GM12878 (cell line): Measurements from ENCODE around the gene KIDINS220. TPM values are rescaled to one million over a fixed set of nuclear protein-coding genes. Genes with fewer than 3 reads are reported as not detected.

Source experiments
- ATAC-seq: fragments of 200-7000 bp; cut with Tn5 transposase; 3 replicates; pipeline ENCODE4 v1.9.1; 2020; ENCODE audit warnings: mild to moderate bottlenecking, moderate library complexity
- BruUV-seq: library from RNA; stranded (reverse); fragments of 400-500 nt; replicated peaks from 2 replicates; lab custom pipeline; 2021; lab: Mats Ljungman, UMichigan
- CTCF ChIA-PET: fragments of 300-600 bp; sonication (Branson Sonifier 250); formaldehyde crosslinking; extraction: SDS; loops from one replicate; lab custom pipeline; 2021; ENCODE audit warnings: inconsistent platforms; lab: Yijun Ruan, JAX
- POLR2A ChIA-PET: fragments of 350-600 bp; formaldehyde crosslinking; extraction: SDS; loops from one replicate; lab custom pipeline; 2021; ENCODE audit warnings: inconsistent platforms; lab: Charles Lee
- RAD21 ChIA-PET: fragments of 300-600 bp; sonication (Branson Sonifier 250); formaldehyde crosslinking; loops from one replicate; lab custom pipeline; 2023; ENCODE audit warnings: antibody characterized with exemption; ENCODE audit not compliant: unreplicated experiment; lab: Charles Lee
- SMC1A ChIA-PET: fragments of 300-600 bp; sonication (Branson Sonifier 250); formaldehyde crosslinking; loops from one replicate; lab custom pipeline; 2023; ENCODE audit not compliant: unreplicated experiment, uncharacterized antibody; lab: Charles Lee
- DNase-seq: peaks from one replicate; pipeline ENCODE4 v3.0.0-alpha.2; 2011; ENCODE audit warnings: low read depth, low spot score
- FAIRE-seq: peaks from 3 replicates; lab custom pipeline; 2011; peaks lifted over from hg19 to GRCh38; lab: Jason Lieb, UNC
- H2AFZ ChIP-seq: 2 replicates; pipeline ENCODE4 v1.6.0; 2011; ENCODE audit warnings: low read depth, low read length, control low read depth; ENCODE audit not compliant: control insufficient read depth
- H3K27ac ChIP-seq: 2 replicates; pipeline ENCODE4 v1.5.1; 2011; ENCODE audit warnings: control low read depth; ENCODE audit not compliant: control insufficient read depth, insufficient read depth
- H3K27me3 ChIP-seq, 2 experiments: replicated peaks in 1 of 2; 2 replicates each; pipeline versions ENCODE4 v1.6.0 to v1.6.1; 2011; ENCODE audit warnings: low read length in 1 of 2; ENCODE audit not compliant: control insufficient read depth in 2 of 2, insufficient read depth in 2 of 2
- H3K36me3 ChIP-seq, 2 experiments: 2 replicates each; pipeline ENCODE4 v1.5.1; 2011; ENCODE audit warnings: low read length in 1 of 2; ENCODE audit not compliant: control insufficient read depth in 2 of 2, insufficient read depth in 2 of 2
- H3K4me1 ChIP-seq: 2 replicates; pipeline ENCODE4 v1.6.1; 2011; ENCODE audit warnings: mild to moderate bottlenecking, low read length, moderate library complexity, mixed read lengths; ENCODE audit not compliant: control insufficient read depth, insufficient read depth
- H3K4me2 ChIP-seq: 2 replicates; pipeline ENCODE4 v1.6.0; 2011; ENCODE audit warnings: control low read depth; ENCODE audit not compliant: control insufficient read depth, insufficient read depth
- H3K4me3 ChIP-seq: fragments of 200-600 bp; sonication (generic); 2 replicates; pipeline ENCODE4 v1.5.1; 2016
- H3K79me2 ChIP-seq: 2 replicates; pipeline ENCODE4 v1.6.0; 2011; ENCODE audit warnings: low read length; ENCODE audit not compliant: control insufficient read depth, insufficient read depth
- H3K9ac ChIP-seq: 2 replicates; pipeline ENCODE4 v1.8.0; 2011; ENCODE audit warnings: low read length, control low read depth, mixed read lengths; ENCODE audit not compliant: control insufficient read depth, insufficient read depth
- H3K9me3 ChIP-seq: replicated peaks from 3 replicates; pipeline ENCODE4 v1.5.1; 2011; ENCODE audit warnings: mild to moderate bottlenecking, low read length; ENCODE audit not compliant: control insufficient read depth, insufficient read depth
- H4K20me1 ChIP-seq: 2 replicates; pipeline ENCODE4 v1.6.0; 2011; ENCODE audit not compliant: control insufficient read depth, insufficient read depth
- CBFB ChIP-seq: IDR thresholded peaks from 2 replicates; pipeline ENCODE4 v1.6.1; 2016; ENCODE audit warnings: antibody characterized with exemption, low read depth
- CBX5 ChIP-seq: sonication (generic); IDR thresholded peaks from 2 replicates; pipeline ENCODE4 v1.6.1; 2016; ENCODE audit warnings: low read depth, moderate library complexity, mild to moderate bottlenecking, inconsistent platforms
- E2F8 ChIP-seq: fragments of 450-650 bp; IDR thresholded peaks from 2 replicates; pipeline ENCODE4 v1.6.1; 2018; ENCODE audit warnings: mild to moderate bottlenecking, low read depth, moderate library complexity; ENCODE audit not compliant: partially characterized antibody
- JUND ChIP-seq: IDR thresholded peaks from 2 replicates; pipeline ENCODE4 v1.6.1; 2012; ENCODE audit warnings: low read depth, mild to moderate bottlenecking, low read length, improper control_type of control experiment, moderate library complexity
- KDM1A ChIP-seq: fragments of 200-600 bp; sonication (generic); IDR thresholded peaks from 2 replicates; pipeline ENCODE4 v1.6.1; 2016; ENCODE audit warnings: borderline replicate concordance
- NR2C1 ChIP-seq: fragments of 450-650 bp; IDR thresholded peaks from 2 replicates; pipeline ENCODE4 v1.6.1; 2017; ENCODE audit warnings: antibody characterized with exemption, mild to moderate bottlenecking, moderate library complexity
- PAX8 ChIP-seq: fragments of 450-650 bp; IDR thresholded peaks from 2 replicates; pipeline ENCODE4 v1.6.1; 2017; ENCODE audit warnings: mild to moderate bottlenecking, moderate library complexity
- RCOR1 ChIP-seq: conservative IDR thresholded peaks from 2 replicates; pipeline ENCODE4 v1.6.1; 2012; ENCODE audit warnings: low read depth, low read length, improper control_type of control experiment
- SPI1 ChIP-seq: IDR thresholded peaks from 2 replicates; pipeline ENCODE4 v1.6.1; 2011; ENCODE audit warnings: low read depth, mild to moderate bottlenecking, low read length, moderate library complexity, borderline replicate concordance; ENCODE audit not compliant: insufficient read depth
- SREBF2 ChIP-seq: IDR thresholded peaks from 2 replicates; pipeline ENCODE4 v1.6.1; 2012; ENCODE audit warnings: mild to moderate bottlenecking, low read length
- ZSCAN29 ChIP-seq: fragments of 450-650 bp; IDR thresholded peaks from 2 replicates; pipeline ENCODE4 v1.6.1; 2017; ENCODE audit warnings: mild to moderate bottlenecking, moderate library complexity
- ZZZ3 ChIP-seq: IDR thresholded peaks from 2 replicates; pipeline ENCODE4 v1.6.1; 2011; ENCODE audit warnings: low read depth; ENCODE audit not compliant: control insufficient read depth, insufficient read length
- WGBS: methylation state at CpG from one replicate; pipeline ENCODE4 v1.1.6; 2016; ENCODE audit warnings: low lambda C conversion rate; ENCODE audit not compliant: insufficient replicate concordance, insufficient coverage; ENCODE audit errors: missing lambda C conversion rate; 5-methylcytosine and 5-hydroxymethylcytosine counted together
- in situ Hi-C: fragments of 300-500 bp; cut with MboI; formaldehyde crosslinking; loops from 9 replicates; pipeline ENCODE4 v1.14.3; 2018; ENCODE audit warnings: mixed read lengths
- intact Hi-C: fragments of 100-400 bp; cut with micrococcal nuclease; formaldehyde crosslinking; loops from one replicate; pipeline ENCODE4 v1.14.2; 2022; ENCODE audit not compliant: unreplicated experiment
- polyA plus RNA-seq, 11 experiments: library from polyadenylated mRNA; depleted of rRNA in 4 of 11; unstranded in 6 of 11; stranded (reverse) in 5 of 11; fragments of >200 nt; fragmentation: Nextera tagmentation in 4 of 11; fragmentation: Illumina TruSeq in 1 of 11; extraction: Ambion mirVana in 4 of 11; extraction: Trizol in 1 of 11; gene quantifications; 1 replicate in 1 of 11; 2 replicates in 10 of 11; pipeline versions ENCODE4 v1.2.1 to v1.2.3, GENCODE V29; 2011 to 2016; ENCODE audit warnings: inconsistent platforms in 2 of 11, missing spikeins in 2 of 11, low read depth in 1 of 11
- total RNA-seq, 4 experiments: library from RNA; depleted of rRNA in 3 of 4; stranded (reverse); fragments of >200 nt in 3 of 4; fragmentation: Illumina TruSeq in 1 of 4; extraction: Trizol in 1 of 4; gene quantifications; 2 replicates each; pipeline versions ENCODE4 v1.2.1 to v1.2.3, GENCODE V29; 2013 to 2021
- TF ChIP-seq, protein P1 (sequence below): IDR thresholded peaks from 2 replicates; pipeline ENCODE4 v1.6.1; 2011; ENCODE audit warnings: borderline replicate concordance, low read depth, mild to moderate bottlenecking, moderate library complexity, low read length; ENCODE audit not compliant: insufficient read depth, poor library complexity, severe bottlenecking
- TF ChIP-seq, protein P2 (sequence below): IDR thresholded peaks from 2 replicates; pipeline ENCODE4 v1.6.1; 2011; ENCODE audit warnings: low read depth, mild to moderate bottlenecking, low read length, moderate library complexity, borderline replicate concordance; ENCODE audit errors: extremely low read depth

The KIDINS220 gene
- total and polyA plus RNA-seq, 10 of the 15 experiments (the other 5 are each of a cell fraction or from before 2014, with no cell fraction given): 6.0 to 31.2 (median 16.0) TPM

- TF ChIP-seq RCOR1: no peak
Observed at GRCh38 chr2:8806885-8807704, 30.3 kb downstream of the KIDINS220 start (continued).

DNA sequence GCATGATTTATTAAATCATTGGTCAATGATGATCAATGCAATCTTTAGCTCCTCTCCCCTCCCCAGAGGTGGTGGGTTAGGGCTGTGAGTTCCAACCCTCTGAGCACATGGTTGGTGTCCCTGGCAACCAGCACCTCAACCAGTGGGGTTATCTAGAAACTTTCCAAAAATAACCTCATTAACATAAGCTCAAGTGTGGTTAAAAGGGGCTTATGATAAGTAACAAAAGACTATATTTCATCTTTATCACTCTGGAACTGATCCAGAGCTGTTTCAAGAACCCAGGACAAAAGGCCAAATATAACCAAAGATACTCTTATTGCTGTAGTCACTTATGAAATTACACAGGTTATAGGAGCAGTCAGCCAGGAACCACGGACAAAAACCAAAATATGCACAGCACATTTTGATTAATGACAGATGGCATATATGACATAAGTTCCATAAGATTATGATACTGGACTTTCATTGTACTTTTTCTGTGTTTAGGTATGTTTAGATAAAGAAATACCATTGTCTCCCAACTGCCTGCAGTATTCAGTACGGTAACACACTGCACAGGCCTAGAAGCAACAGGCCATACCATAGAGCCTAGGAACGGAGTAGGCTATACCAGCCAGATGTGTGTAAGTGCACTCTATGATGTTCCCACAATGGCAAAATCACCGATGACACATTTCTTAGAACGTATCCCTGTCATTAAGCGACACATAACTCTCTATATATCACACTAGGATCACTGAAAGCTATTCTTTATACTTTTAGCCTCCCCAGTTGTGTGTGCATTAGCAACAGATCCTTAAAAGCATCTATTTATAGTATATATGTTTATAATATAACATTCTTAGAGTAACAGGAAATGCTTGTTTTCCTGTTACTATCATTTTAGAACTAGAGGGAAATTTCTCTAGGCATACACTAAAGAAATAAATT, 31.9 kb downstream of the KIDINS220 start:
- SMC1A ChIA-PET: interaction anchor here (0.6 to 1.6 kb wide), 3 partner anchors 10 to 70 kb away, joined by 3 to 6 read pairs (median 3); no protein-coding TSS in a partner anchor
- RAD21 ChIA-PET: no interaction called here
- Histone ChIP-seq H3K27me3 (no peaks in the 10 kb centered on the region), H3K27ac (no peak overlapping the region), H3K4me2 (no peak overlapping the region), H3K4me1 (peaks cover 5% of the 10 kb centered on the region; the same call in 1 of the 2 replicates), H3K9ac (no peak overlapping the region), H3K9me3 (peaks cover 5% of the 10 kb centered on the region; the same call in 2 of the 3 replicates), H4K20me1 (no peaks in the 10 kb centered on the region; the same call in 1 of the 2 replicates), H3K79me2 (no peaks in the 10 kb centered on the region), H2AFZ (no peak overlapping the region), H3K36me3 (peaks cover 8 to 17% of the 10 kb centered on the region in 2 experiments; a peak in 3 of 4 replicates), H3K4me3 (no peak overlapping the region)
- POLR2A ChIA-PET: interaction anchor here (0.5 to 1.0 kb wide), 2 partner anchors 16 to 220 kb away, joined by 3 to 4 read pairs; no protein-coding TSS in a partner anchor
- CTCF ChIA-PET: interaction anchor here (1.6 to 2.6 kb wide), 2 partner anchors 12 to 1602 kb away, joined by 3 to 10 read pairs; no protein-coding TSS in a partner anchor
- 97% methylated on average over 6 of the region's 6 CpGs for WGBS
- DNase-seq (no peak), ATAC-seq (no peak), FAIRE-seq (no peak)
- in situ Hi-C loops (no loop called here), intact Hi-C loops (no loop called here)
- TF ChIP-seq NR2C1: no peak
- TF ChIP-seq SREBF2: no peak
- TF ChIP-seq SPI1: no peak
- TF ChIP-seq E2F8: no peak
- no peak for TF ChIP-seq CBX5
- no peak for TF ChIP-seq CBFB
- TF ChIP-seq PAX8: no peak
- no peak for TF ChIP-seq ZZZ3
- TF ChIP-seq ZSCAN29: no peak
- TF ChIP-seq KDM1A: no peak
- no peak for TF ChIP-seq JUND
- TF ChIP-seq, protein P1, sequence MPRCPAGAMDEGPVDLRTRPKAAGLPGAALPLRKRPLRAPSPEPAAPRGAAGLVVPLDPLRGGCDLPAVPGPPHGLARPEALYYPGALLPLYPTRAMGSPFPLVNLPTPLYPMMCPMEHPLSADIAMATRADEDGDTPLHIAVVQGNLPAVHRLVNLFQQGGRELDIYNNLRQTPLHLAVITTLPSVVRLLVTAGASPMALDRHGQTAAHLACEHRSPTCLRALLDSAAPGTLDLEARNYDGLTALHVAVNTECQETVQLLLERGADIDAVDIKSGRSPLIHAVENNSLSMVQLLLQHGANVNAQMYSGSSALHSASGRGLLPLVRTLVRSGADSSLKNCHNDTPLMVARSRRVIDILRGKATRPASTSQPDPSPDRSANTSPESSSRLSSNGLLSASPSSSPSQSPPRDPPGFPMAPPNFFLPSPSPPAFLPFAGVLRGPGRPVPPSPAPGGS: no peak
- TF ChIP-seq, protein P2, sequence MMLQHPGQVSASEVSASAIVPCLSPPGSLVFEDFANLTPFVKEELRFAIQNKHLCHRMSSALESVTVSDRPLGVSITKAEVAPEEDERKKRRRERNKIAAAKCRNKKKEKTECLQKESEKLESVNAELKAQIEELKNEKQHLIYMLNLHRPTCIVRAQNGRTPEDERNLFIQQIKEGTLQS: no peak
- BruUV-seq: no TSS peak
